ENCODE measurements around the gene LIN54.
"Not testable (repeated sequence)": the region's sequence is repeated elsewhere in the genome, so short reads cannot be mapped to it uniquely, and the experiment has no call there.

The LIN54 gene

GRCh38 chr4:83011689-83012199 is 1.1 kb upstream of the LIN54 start:
- peak; percentile 4 for DNase-seq

GRCh38 chr4:83010111-83010521 is 507 bp downstream of the LIN54 start:
- peak; percentile 21 for DNase-seq

- no peak for DNase-seq
Measured at GRCh38 chr4:83009529-83009928, 1.1 kb downstream of the LIN54 start.

GRCh38 chr4:83003044-83003791 is 7.4 kb downstream of the LIN54 start:
- not testable (repeated sequence) for DNase-seq

GRCh38 chr4:83002329-83002728 is 8.3 kb downstream of the LIN54 start:
- no peak for DNase-seq

GRCh38 chr4:82998898-82999297 is 11.7 kb downstream of the LIN54 start:
- no peak for DNase-seq

- DNase-seq: no peak
Measured at GRCh38 chr4:82994834-82995233, 15.8 kb downstream of the LIN54 start.

- no peak for DNase-seq
Measured at GRCh38 chr4:82989575-82990429, 20.8 kb downstream of the LIN54 start.

- DNase-seq: no peak
Measured at GRCh38 chr4:82988323-82988832, 22.2 kb downstream of the LIN54 start.

GRCh38 chr4:82987519-82987918 is 23.1 kb downstream of the LIN54 start:
- not testable (repeated sequence) for DNase-seq

GRCh38 chr4:82984459-82984858 is 26.2 kb downstream of the LIN54 start:
- no peak for DNase-seq

GRCh38 chr4:82983444-82983843 is 27.2 kb downstream of the LIN54 start:
- DNase-seq: no peak

GRCh38 chr4:82981138-82981537 is 29.5 kb downstream of the LIN54 start:
- no peak for DNase-seq

GRCh38 chr4:82975792-82976191 is 34.8 kb downstream of the LIN54 start:
- no peak for DNase-seq

GRCh38 chr4:82969414-82969813 is 41.2 kb downstream of the LIN54 start:
- no peak for DNase-seq

- no peak for DNase-seq
Measured at GRCh38 chr4:82968972-82969371, 41.7 kb downstream of the LIN54 start.

- DNase-seq: no peak
Measured at GRCh38 chr4:82965763-82966162, 44.9 kb downstream of the LIN54 start.

GRCh38 chr4:82957045-82957444 is 53.6 kb downstream of the LIN54 start:
- no peak for DNase-seq

GRCh38 chr4:82954212-82954611 is 56.4 kb downstream of the LIN54 start:
- DNase-seq: no peak

- no peak for DNase-seq
Measured at GRCh38 chr4:82951196-82951595, 59.4 kb downstream of the LIN54 start.

GRCh38 chr4:82948647-82949204 is 61.9 kb downstream of the LIN54 start:
- DNase-seq: no peak

GRCh38 chr4:82947498-82947897 is 63.1 kb downstream of the LIN54 start:
- DNase-seq: no peak

- DNase-seq: no peak
Measured at GRCh38 chr4:82939414-82939813, 71.2 kb downstream of the LIN54 start.

All from CD4-positive, alpha-beta T cell treated with Interleukin-17A for 4 hours (primary cell).